PC-3 (cell line): Measurements from ENCODE around the gene DVL1. TPM values are rescaled to one million over a fixed set of nuclear protein-coding genes. Genes with fewer than 3 reads are reported as not detected.

Source experiments
- ATAC-seq: fragments of 200-7000 bp; cut with Tn5 transposase; 2 replicates; pipeline ENCODE4 v1.9.1; 2020; ENCODE audit warnings: mild to moderate bottlenecking, moderate library complexity
- BruUV-seq: library from RNA; stranded (reverse); fragments of 400-500 nt; replicated peaks from 2 replicates; lab custom pipeline; 2021; lab: Mats Ljungman, UMichigan
- CTCF ChIA-PET: fragments of 300-600 bp; sonication (Branson Sonifier 250); formaldehyde crosslinking; loops from one replicate; lab custom pipeline; 2022; ENCODE audit warnings: antibody characterized with exemption; lab: Charles Lee
- POLR2A ChIA-PET: fragments of 300-600 bp; sonication (Branson Sonifier 250); formaldehyde crosslinking; loops from one replicate; lab custom pipeline; 2022; ENCODE audit warnings: antibody characterized with exemption; ENCODE audit not compliant: unreplicated experiment; lab: Charles Lee
- DNase-seq: peaks from one replicate; pipeline ENCODE4 v3.0.0-alpha.2; 2015
- H2AFZ ChIP-seq: fragments of 300-600 bp; sonication (generic); 2 replicates; pipeline ENCODE4 v1.6.0; 2016; ENCODE audit warnings: antibody characterized with exemption, low read length
- H3F3A ChIP-seq: fragments of 300-600 bp; sonication (generic); one replicate; pipeline ENCODE4 v1.6.0; 2017; ENCODE audit warnings: antibody characterized with exemption, low read length, control low read depth, mild to moderate bottlenecking; ENCODE audit not compliant: unreplicated experiment
- H3K27ac ChIP-seq: fragments of 300-600 bp; sonication (generic); 2 replicates; pipeline ENCODE4 v1.5.1; 2016; ENCODE audit warnings: mild to moderate bottlenecking, low read length
- H3K27me3 ChIP-seq: fragments of 300-600 bp; sonication (generic); 2 replicates; pipeline ENCODE4 v1.6.1; 2016; ENCODE audit warnings: low read length, mixed read lengths
- H3K36me3 ChIP-seq: fragments of 300-600 bp; sonication (generic); 2 replicates; pipeline ENCODE4 v1.6.1; 2016; ENCODE audit warnings: low read depth, mixed run types, low read length, mixed read lengths
- H3K4me1 ChIP-seq: fragments of 300-600 bp; sonication (generic); 2 replicates; pipeline ENCODE4 v1.5.1; 2016; ENCODE audit warnings: low read length; ENCODE audit not compliant: insufficient read depth
- H3K4me2 ChIP-seq: fragments of 300-600 bp; sonication (generic); 2 replicates; pipeline ENCODE4 v1.6.0; 2016; ENCODE audit warnings: low read length
- H3K4me3 ChIP-seq: fragments of 300-600 bp; sonication (generic); 2 replicates; pipeline ENCODE4 v1.5.1; 2016; ENCODE audit warnings: mild to moderate bottlenecking, low read length, mixed read lengths
- H3K79me2 ChIP-seq: fragments of 300-600 bp; sonication (generic); 2 replicates; pipeline ENCODE4 v1.6.1; 2017; ENCODE audit warnings: low read length, mixed read lengths
- H3K9ac ChIP-seq: fragments of 300-600 bp; sonication (generic); 2 replicates; pipeline ENCODE4 v1.6.0; 2016; ENCODE audit warnings: mild to moderate bottlenecking, low read length
- H3K9me2 ChIP-seq: fragments of 300-600 bp; sonication (generic); replicated peaks from 2 replicates; pipeline ENCODE4 v1.6.1; 2016; ENCODE audit warnings: mixed run types, low read length, mixed read lengths
- H3K9me3 ChIP-seq: fragments of 300-600 bp; sonication (generic); 2 replicates; pipeline ENCODE4 v1.6.1; 2016; ENCODE audit warnings: low read length, mixed read lengths
- H4K20me1 ChIP-seq: fragments of 300-600 bp; sonication (generic); 2 replicates; pipeline ENCODE4 v1.6.1; 2016; ENCODE audit warnings: low read length, mixed read lengths
- EZH2 ChIP-seq: fragments of 300-600 bp; sonication (generic); IDR thresholded peaks from one replicate; pipeline ENCODE4 v1.6.1; 2017; ENCODE audit warnings: antibody characterized with exemption, mild to moderate bottlenecking, low read length; ENCODE audit not compliant: unreplicated experiment
- EZH2phosphoT487 ChIP-seq: fragments of 300-600 bp; sonication (generic); IDR thresholded peaks from 2 replicates; pipeline ENCODE4 v1.6.1; 2018; ENCODE audit warnings: mild to moderate bottlenecking, antibody characterized with exemption, low read length, borderline replicate concordance
- intact Hi-C: fragments of 100-400 bp; cut with micrococcal nuclease; formaldehyde crosslinking; loops from 2 replicates; pipeline ENCODE4 v1.9.0; 2023
- total RNA-seq: library from RNA; depleted of rRNA; stranded (reverse); fragments of >200 nt; gene quantifications from 2 replicates; pipeline ENCODE4 v1.2.3, GENCODE V29; 2014
- TF ChIP-seq, protein P1 (sequence below): fragments of 300-600 bp; sonication (generic); conservative IDR thresholded peaks from 2 replicates; pipeline ENCODE4 v1.5.1; 2017; ENCODE audit warnings: antibody characterized with exemption, low read depth, mild to moderate bottlenecking, low read length

The DVL1 gene
- total RNA-seq, 1 experiment from 2014 or later: 626 TPM

DNA sequence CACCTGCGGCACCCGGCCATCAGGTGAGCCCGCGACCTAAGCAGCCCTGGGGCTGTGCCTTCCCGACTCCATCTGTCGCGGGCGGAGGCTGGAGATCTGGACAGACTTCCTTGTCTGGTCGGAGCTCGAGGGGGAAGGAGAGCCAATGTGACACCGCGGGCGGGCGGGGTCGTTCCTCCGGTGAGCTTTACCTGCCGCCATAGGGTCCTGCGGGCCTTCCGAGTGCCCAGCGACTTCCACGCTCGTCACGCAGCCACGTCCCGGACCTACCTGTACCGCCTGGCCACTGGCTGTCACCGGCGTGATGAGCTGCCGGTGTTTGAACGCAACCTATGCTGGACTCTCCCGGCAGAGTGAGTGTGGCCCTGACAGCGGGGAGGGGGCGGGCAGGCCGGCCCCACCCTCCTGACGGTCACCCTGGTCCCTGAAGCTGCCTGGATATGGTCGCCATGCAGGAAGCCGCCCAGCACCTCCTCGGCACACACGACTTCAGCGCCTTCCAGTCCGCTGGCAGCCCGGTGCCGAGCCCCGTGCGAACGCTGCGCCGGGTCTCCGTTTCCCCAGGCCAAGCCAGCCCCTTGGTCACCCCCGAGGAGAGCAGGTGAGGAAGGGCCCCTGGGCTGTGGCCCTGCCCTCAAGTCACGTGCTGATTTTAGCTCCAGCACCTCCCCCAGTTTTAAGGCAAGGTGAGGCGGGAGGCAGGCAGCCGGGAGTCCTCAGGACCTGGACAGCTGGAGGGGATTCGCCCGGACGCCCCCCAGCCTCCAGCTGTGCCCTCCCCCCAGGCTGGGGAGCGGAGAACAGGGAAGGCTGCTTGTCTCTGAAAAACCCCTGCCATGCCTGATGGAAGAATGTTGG is 39.7 kb downstream of the DVL1 start:
- no peaks in the 10 kb centered on the region for H3K27me3 ChIP-seq
- DNase-seq (peak; percentile 50), ATAC-seq (peak; percentile 2)
- H3K27ac ChIP-seq: peak overlapping the region; percentile 60
- peaks cover 33% of the 10 kb centered on the region for H3K4me1 ChIP-seq
- no peaks in the 10 kb centered on the region for H3K9me2 ChIP-seq
- TF ChIP-seq, protein P1, sequence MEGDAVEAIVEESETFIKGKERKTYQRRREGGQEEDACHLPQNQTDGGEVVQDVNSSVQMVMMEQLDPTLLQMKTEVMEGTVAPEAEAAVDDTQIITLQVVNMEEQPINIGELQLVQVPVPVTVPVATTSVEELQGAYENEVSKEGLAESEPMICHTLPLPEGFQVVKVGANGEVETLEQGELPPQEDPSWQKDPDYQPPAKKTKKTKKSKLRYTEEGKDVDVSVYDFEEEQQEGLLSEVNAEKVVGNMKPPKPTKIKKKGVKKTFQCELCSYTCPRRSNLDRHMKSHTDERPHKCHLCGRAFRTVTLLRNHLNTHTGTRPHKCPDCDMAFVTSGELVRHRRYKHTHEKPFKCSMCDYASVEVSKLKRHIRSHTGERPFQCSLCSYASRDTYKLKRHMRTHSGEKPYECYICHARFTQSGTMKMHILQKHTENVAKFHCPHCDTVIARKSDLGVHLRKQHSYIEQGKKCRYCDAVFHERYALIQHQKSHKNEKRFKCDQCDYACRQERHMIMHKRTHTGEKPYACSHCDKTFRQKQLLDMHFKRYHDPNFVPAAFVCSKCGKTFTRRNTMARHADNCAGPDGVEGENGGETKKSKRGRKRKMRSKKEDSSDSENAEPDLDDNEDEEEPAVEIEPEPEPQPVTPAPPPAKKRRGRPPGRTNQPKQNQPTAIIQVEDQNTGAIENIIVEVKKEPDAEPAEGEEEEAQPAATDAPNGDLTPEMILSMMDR: no peak
- TF ChIP-seq EZH2phosphoT487 (no peak), EZH2 (no peak)
- ChIA-PET POLR2A (interaction anchor here (0.6 to 0.7 kb wide), 3 partner anchors 9 to 26 kb away, joined by 3 to 4 read pairs (median 3); no protein-coding TSS in a partner anchor), CTCF (interaction anchor here (0.6 to 0.7 kb wide), 2 partner anchors 16 to 45 kb away, joined by 3 read pairs; no protein-coding TSS in a partner anchor)
- H3K79me2 ChIP-seq: peaks cover 62% of the 10 kb centered on the region
- BruUV-seq: no TSS peak
- H3K4me3 ChIP-seq: peak overlapping the region; percentile 96
- peaks cover 24% of the 10 kb centered on the region; the same call in 1 of the 2 replicates for H3K36me3 ChIP-seq
- H3K9me3 ChIP-seq: no peaks in the 10 kb centered on the region
- peaks cover 11% of the 10 kb centered on the region for H4K20me1 ChIP-seq
- intact Hi-C loops: loop anchor here (2.0 kb wide), 1 partner anchor 39 kb away; the partner anchor contains the start of gene DVL1
- H3F3A ChIP-seq: no peaks in the 10 kb centered on the region
- peak overlapping the region; percentile 95 for H3K4me2 ChIP-seq
- peak overlapping the region; percentile 93 for H3K9ac ChIP-seq
- peak overlapping the region; percentile 83 for H2AFZ ChIP-seq

DNA sequence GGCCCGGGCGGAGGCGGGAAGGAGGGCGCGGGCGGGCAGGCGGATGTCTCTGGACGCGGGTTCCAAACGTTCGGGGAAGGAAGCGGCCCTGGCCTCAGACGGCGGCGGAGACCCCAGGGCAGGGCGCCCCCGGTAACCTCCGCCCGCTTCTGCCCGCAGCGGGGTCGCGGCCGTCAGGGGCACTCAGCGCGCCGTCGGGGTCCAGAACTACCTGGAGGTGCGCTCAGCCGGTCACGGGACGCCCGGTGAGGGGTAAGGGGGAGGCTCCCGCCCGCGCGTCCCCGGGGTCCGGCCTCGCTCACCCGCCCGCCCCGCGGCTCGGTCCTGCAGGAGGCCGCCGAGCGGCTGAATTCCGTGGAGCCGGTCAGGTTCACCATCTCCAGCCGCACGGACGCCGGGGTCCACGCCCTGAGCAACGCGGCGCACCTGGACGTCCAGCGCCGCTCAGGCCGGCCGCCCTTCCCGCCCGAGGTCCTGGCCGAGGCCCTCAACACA is 40.4 kb downstream of the DVL1 start:
- no peaks in the 10 kb centered on the region for H3K9me3 ChIP-seq
- ATAC-seq (peak; percentile 2), DNase-seq (no peak)
- TF ChIP-seq, protein P1: no peak
- no peak for TF ChIP-seq EZH2phosphoT487
- TF ChIP-seq EZH2: no peak
- H3K9ac ChIP-seq: peak overlapping the region; percentile 93
- peak overlapping the region; percentile 83 for H2AFZ ChIP-seq
- H3K27ac ChIP-seq: peak overlapping the region; percentile 60
- H3K9me2 ChIP-seq: no peaks in the 10 kb centered on the region
- TSS peak; percentile 27 for BruUV-seq
- peak overlapping the region; percentile 96 for H3K4me3 ChIP-seq
- no peaks in the 10 kb centered on the region for H3K27me3 ChIP-seq
- H3K79me2 ChIP-seq: peaks cover 63% of the 10 kb centered on the region
- H3K36me3 ChIP-seq: peaks cover 22% of the 10 kb centered on the region; the same call in 1 of the 2 replicates
- H3K4me2 ChIP-seq: peak overlapping the region; percentile 95
- H4K20me1 ChIP-seq: peaks cover 11% of the 10 kb centered on the region
- H3K4me1 ChIP-seq: peaks cover 33% of the 10 kb centered on the region
- intact Hi-C loops: loop anchor here (2.0 kb wide), 1 partner anchor 40 kb away; the partner anchor contains the start of gene DVL1
- ChIA-PET POLR2A (interaction anchor here (0.6 kb wide), 1 partner anchor 25 kb away, joined by 4 read pairs; no protein-coding TSS in a partner anchor), CTCF (no interaction called here)
- no peaks in the 10 kb centered on the region for H3F3A ChIP-seq
